ENCODE data around the gene MEIOSIN. TPM values are rescaled to one million over a fixed set of nuclear protein-coding genes. Genes with fewer than 3 reads are reported as not detected.
"Not testable (repeated sequence)": the region's sequence is repeated elsewhere in the genome, so short reads cannot be mapped to it uniquely, and the experiment has no call there.

The MEIOSIN gene
- polyA plus RNA-seq, 1 of the 3 experiments (the other 2 are of a cell fraction) = 0.03 TPM

- DNase-seq; H3K4me1 ChIP-seq (ENCODE audit: control insufficient read depth in 1 of 2, insufficient read depth in 2 of 2, low read depth in 1 of 2, low read length in 1 of 2); H3K9ac ChIP-seq; H3K4me2 ChIP-seq; H3K9me3 ChIP-seq; H3K79me2 ChIP-seq (ENCODE audit: insufficient read depth); H3K36me3 ChIP-seq (replicated peaks in 1 of 2; ENCODE audit: control insufficient read depth in 1 of 2, insufficient read depth in 2 of 2, low read length in 1 of 2); H3K9me2 ChIP-seq; H3K27ac ChIP-seq (ENCODE audit: low read depth in 2 of 2, low read length in 1 of 2); H3K4me3 ChIP-seq (ENCODE audit: low read depth in 2 of 2, low read length in 1 of 2); H4K20me1 ChIP-seq (ENCODE audit: insufficient read depth); H3F3A ChIP-seq (replicated peaks; ENCODE audit: insufficient read depth); H3K27me3 ChIP-seq (ENCODE audit: insufficient read depth); H2AFZ ChIP-seq (ENCODE audit: low read depth): not testable (repeated sequence)
- ChIA-PET CTCF (interaction anchor here (0.6 to 7.3 kb wide), 26 partner anchors 9 to 183 kb away, joined by 3 to 100 read pairs (median 4); partner anchors contain the start of genes DMPK, FOXA3, RSPH6A and SIX5), POLR2A (interaction anchor here (2.7 kb wide), 1 partner anchor 30 kb away, joined by 19 read pairs; the partner anchor contains the start of gene SIX5)
- WGBS (ENCODE audit: low lambda C conversion rate) = 91% methylated on average over 5 of the region's 5 CpGs
These were observed 66.3 kb downstream of the MEIOSIN start for GRCh38 chr19:45799541-45799940.

GRCh38 chr19:45800070-45800553 lies 66.9 kb downstream of the MEIOSIN start:
- Histone ChIP-seq H4K20me1 (ENCODE audit: insufficient read depth) (no peaks in the 10 kb centered on the region), H3K9me3 (no peaks in the 10 kb centered on the region), H3K27ac (ENCODE audit: low read depth in 2 of 2, low read length in 1 of 2) (no peak overlapping the region), H3K9ac (no peak overlapping the region), H3F3A (replicated peaks; ENCODE audit: insufficient read depth) (no peaks in the 10 kb centered on the region), H3K9me2 (no peaks in the 10 kb centered on the region), H3K79me2 (ENCODE audit: insufficient read depth) (no peaks in the 10 kb centered on the region), H3K4me1 (ENCODE audit: control insufficient read depth in 1 of 2, insufficient read depth in 2 of 2, low read depth in 1 of 2, low read length in 1 of 2) (peaks cover 2 to 3% of the 10 kb centered on the region in 2 experiments; a peak in 2 of 4 replicates), H3K4me2 (no peak overlapping the region), H3K4me3 (ENCODE audit: low read depth in 2 of 2, low read length in 1 of 2) (no peak overlapping the region), H3K27me3 (ENCODE audit: insufficient read depth) (no peaks in the 10 kb centered on the region), H2AFZ (ENCODE audit: low read depth) (no peak overlapping the region), H3K36me3 (replicated peaks in 1 of 2; ENCODE audit: control insufficient read depth in 1 of 2, insufficient read depth in 2 of 2, low read length in 1 of 2) (no peaks in the 10 kb centered on the region)
- no peak for DNase-seq
- 89% methylated on average over 7 of the region's 8 CpGs for WGBS (ENCODE audit: low lambda C conversion rate)
- no peak for TF ChIP-seq RCOR1 (IDR thresholded peaks at IDR 0.05; ENCODE audit: low read length)
- TF ChIP-seq FOSL2 (IDR thresholded peaks at IDR 0.05; ENCODE audit: borderline replicate concordance, low read depth) = peak; percentile 38; the same call in 1 of the 2 replicates
- TF ChIP-seq USF1 (IDR thresholded peaks at IDR 0.05; ENCODE audit: borderline replicate concordance, low read depth) = no peak
- CTCF ChIA-PET = interaction anchor here (0.9 to 7.3 kb wide), 15 partner anchors 8 to 184 kb away, joined by 3 to 100 read pairs (median 5); partner anchors contain the start of genes DMPK, FOXA3, RSPH6A and SIX5
- POLR2A ChIA-PET = interaction anchor here (2.7 kb wide), 1 partner anchor 30 kb away, joined by 19 read pairs; the partner anchor contains the start of gene SIX5

GRCh38 chr19:45801603-45802175 lies 68.5 kb downstream of the MEIOSIN start:
- Histone ChIP-seq H2AFZ (ENCODE audit: low read depth) (no peak overlapping the region), H3K4me2 (no peak overlapping the region), H3K79me2 (ENCODE audit: insufficient read depth) (no peaks in the 10 kb centered on the region), H3K9me2 (no peaks in the 10 kb centered on the region), H3K27me3 (ENCODE audit: insufficient read depth) (no peaks in the 10 kb centered on the region), H3K27ac (ENCODE audit: low read depth in 2 of 2, low read length in 1 of 2) (no peak overlapping the region), H3K9me3 (no peaks in the 10 kb centered on the region), H3K9ac (no peak overlapping the region), H3K4me1 (ENCODE audit: control insufficient read depth in 1 of 2, insufficient read depth in 2 of 2, low read depth in 1 of 2, low read length in 1 of 2) (peaks cover 2 to 3% of the 10 kb centered on the region in 2 experiments; a peak in 2 of 4 replicates), H4K20me1 (ENCODE audit: insufficient read depth) (no peaks in the 10 kb centered on the region), H3K36me3 (replicated peaks in 1 of 2; ENCODE audit: control insufficient read depth in 1 of 2, insufficient read depth in 2 of 2, low read length in 1 of 2) (no peaks in the 10 kb centered on the region), H3K4me3 (ENCODE audit: low read depth in 2 of 2, low read length in 1 of 2) (no peak overlapping the region), H3F3A (replicated peaks; ENCODE audit: insufficient read depth) (no peaks in the 10 kb centered on the region)
- no peak for DNase-seq
- CTCF ChIA-PET = interaction anchor here (0.8 to 7.3 kb wide), 4 partner anchors 11 to 34 kb away, joined by 3 to 100 read pairs (median 49); partner anchors contain the start of genes RSPH6A and SIX5
- TF ChIP-seq NRF1 (IDR thresholded peaks at IDR 0.05; ENCODE audit: low read depth, low read length) = no peak
- no peak for TF ChIP-seq RXRA (IDR thresholded peaks at IDR 0.05; ENCODE audit: borderline replicate concordance, low read depth)
- TF ChIP-seq TEAD4 (IDR thresholded peaks at IDR 0.05; ENCODE audit: borderline replicate concordance, insufficient read depth) = no peak
- TF ChIP-seq FOXM1 (IDR thresholded peaks at IDR 0.05; ENCODE audit: low read depth) = no peak
- TF ChIP-seq GATA2 (CRISPR knock-in tag; IDR thresholded peaks at IDR 0.05) = no peak
- no peak for TF ChIP-seq USF2 (IDR thresholded peaks at IDR 0.05; ENCODE audit: borderline replicate concordance, low read depth, low read length)
- TF ChIP-seq PBX3 (IDR thresholded peaks at IDR 0.05) = no peak
- no peak for TF ChIP-seq RFX5 (IDR thresholded peaks at IDR 0.05; ENCODE audit: low read length)
- no peak for TF ChIP-seq CHD2 (IDR thresholded peaks at IDR 0.05; ENCODE audit: low read length, partially characterized antibody)
- no peak for TF ChIP-seq RAD21 (IDR thresholded peaks at IDR 0.05; ENCODE audit: low read length)
- no peak for TF ChIP-seq NFIC (IDR thresholded peaks at IDR 0.05; ENCODE audit: borderline replicate concordance)
- no peak for TF ChIP-seq FOSL2 (IDR thresholded peaks at IDR 0.05; ENCODE audit: borderline replicate concordance, low read depth)
- no peak for TF ChIP-seq RCOR1 (IDR thresholded peaks at IDR 0.05; ENCODE audit: low read length)
- 67% methylated on average over 3 of the region's 7 CpGs for WGBS (ENCODE audit: low lambda C conversion rate)
- POLR2A ChIA-PET = interaction anchor here (2.7 kb wide), 1 partner anchor 32 kb away, joined by 19 read pairs; the partner anchor contains the start of gene SIX5

All from SK-N-SH (cell line).